Measurements from ENCODE around the gene CHGA. TPM values are rescaled to one million over a fixed set of nuclear protein-coding genes. Genes with fewer than 3 reads are reported as not detected.

The CHGA gene
- total and polyA plus RNA-seq, 10 of the 15 experiments (the other 5 are each of a cell fraction or from before 2014, with no cell fraction given) = 0.11 to 0.23 TPM; not detected in 8

DNA sequence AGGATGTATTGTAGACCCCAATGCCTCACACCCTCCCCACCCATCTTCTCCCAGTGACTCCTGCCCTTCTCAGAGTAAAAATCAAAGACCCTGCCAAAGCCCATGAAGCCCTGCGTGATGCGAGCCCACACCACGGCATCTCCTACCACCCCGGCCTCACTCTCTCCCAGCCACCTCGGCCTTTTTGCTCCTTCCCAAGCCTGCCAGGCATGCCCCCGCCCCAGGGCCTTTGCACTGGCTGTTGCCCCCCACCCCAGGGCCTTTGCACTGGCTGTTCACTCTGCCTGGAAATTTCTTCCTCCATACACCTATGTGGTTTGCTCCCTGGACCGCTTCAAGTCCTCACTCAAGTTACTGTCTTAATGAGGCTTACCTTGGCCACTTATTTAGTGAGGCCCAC, 5.0 kb upstream of the CHGA start:
- intact Hi-C loops (cut with micrococcal nuclease; ENCODE audit: unreplicated experiment) (no loop called here), in situ Hi-C loops (cut with MboI) (no loop called here)
- no peaks in the 10 kb centered on the region for H3K79me2 ChIP-seq (ENCODE audit: control insufficient read depth, insufficient read depth, low read length)
- ATAC-seq (no peak), FAIRE-seq (no peak), DNase-seq (ENCODE audit: low read depth, low spot score) (no peak)
- H3K9ac ChIP-seq (ENCODE audit: control insufficient read depth, insufficient read depth, low read length) = no peak overlapping the region
- 44% methylated on average over 7 of the region's 7 CpGs for WGBS (ENCODE audit: insufficient coverage, insufficient replicate concordance, low lambda C conversion rate, missing lambda C conversion rate)
- H3K27ac ChIP-seq (ENCODE audit: control insufficient read depth, insufficient read depth) = no peak overlapping the region
- CTCF ChIA-PET = no interaction called here
- no peaks in the 10 kb centered on the region for H3K4me1 ChIP-seq (ENCODE audit: control insufficient read depth, insufficient read depth, low read length)
- no peaks in the 10 kb centered on the region; the same call in 2 of the 3 replicates for H3K9me3 ChIP-seq (replicated peaks; ENCODE audit: control insufficient read depth, insufficient read depth, low read length)
- RAD21 ChIA-PET (ENCODE audit: unreplicated experiment) = no interaction called here
- H3K36me3 ChIP-seq (ENCODE audit: control insufficient read depth in 2 of 2, insufficient read depth in 2 of 2, low read length in 1 of 2) = no peaks in the 10 kb centered on the region
- H2AFZ ChIP-seq (ENCODE audit: control insufficient read depth, low read depth, low read length) = no peak overlapping the region
- no TSS peak for BruUV-seq (replicated peaks)
- no peak overlapping the region for H3K4me2 ChIP-seq (ENCODE audit: control insufficient read depth, insufficient read depth)
- no peaks in the 10 kb centered on the region for H3K27me3 ChIP-seq (replicated peaks in 1 of 2; ENCODE audit: control insufficient read depth in 2 of 2, insufficient read depth in 2 of 2, low read length in 1 of 2)
- H3K4me3 ChIP-seq = no peak overlapping the region
- POLR2A ChIA-PET = no interaction called here
- SMC1A ChIA-PET (ENCODE audit: uncharacterized antibody, unreplicated experiment) = no interaction called here
- H4K20me1 ChIP-seq (ENCODE audit: control insufficient read depth, insufficient read depth) = no peaks in the 10 kb centered on the region
- TF ChIP-seq TCF7 (IDR thresholded peaks at IDR 0.05; ENCODE audit: borderline replicate concordance) = no peak
- no peak for TF ChIP-seq TBL1XR1 (IDR thresholded peaks at IDR 0.05; ENCODE audit: low read depth, low read length)
- TF ChIP-seq CBX5 (IDR thresholded peaks at IDR 0.05; ENCODE audit: low read depth) = no peak
- TF ChIP-seq GABPA (IDR thresholded peaks at IDR 0.05; ENCODE audit: low read depth) = no peak
- no peak for TF ChIP-seq SMC3 (IDR thresholded peaks at IDR 0.05; ENCODE audit: borderline replicate concordance, low read length)
- TF ChIP-seq, protein P1, sequence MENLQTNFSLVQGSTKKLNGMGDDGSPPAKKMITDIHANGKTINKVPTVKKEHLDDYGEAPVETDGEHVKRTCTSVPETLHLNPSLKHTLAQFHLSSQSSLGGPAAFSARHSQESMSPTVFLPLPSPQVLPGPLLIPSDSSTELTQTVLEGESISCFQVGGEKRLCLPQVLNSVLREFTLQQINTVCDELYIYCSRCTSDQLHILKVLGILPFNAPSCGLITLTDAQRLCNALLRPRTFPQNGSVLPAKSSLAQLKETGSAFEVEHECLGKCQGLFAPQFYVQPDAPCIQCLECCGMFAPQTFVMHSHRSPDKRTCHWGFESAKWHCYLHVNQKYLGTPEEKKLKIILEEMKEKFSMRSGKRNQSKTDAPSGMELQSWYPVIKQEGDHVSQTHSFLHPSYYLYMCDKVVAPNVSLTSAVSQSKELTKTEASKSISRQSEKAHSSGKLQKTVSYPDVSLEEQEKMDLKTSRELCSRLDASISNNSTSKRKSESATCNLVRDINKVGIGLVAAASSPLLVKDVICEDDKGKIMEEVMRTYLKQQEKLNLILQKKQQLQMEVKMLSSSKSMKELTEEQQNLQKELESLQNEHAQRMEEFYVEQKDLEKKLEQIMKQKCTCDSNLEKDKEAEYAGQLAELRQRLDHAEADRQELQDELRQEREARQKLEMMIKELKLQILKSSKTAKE (IDR thresholded peaks at IDR 0.05; ENCODE audit: low read depth, poor library complexity, severe bottlenecking) = no peak
- TF ChIP-seq ZZZ3 (IDR thresholded peaks at IDR 0.05; ENCODE audit: control insufficient read depth, insufficient read length, low read depth) = no peak
- TF ChIP-seq IKZF1 (conservative IDR thresholded peaks at IDR 0.05) = no peak
- TF ChIP-seq ZNF24 (IDR thresholded peaks at IDR 0.05) = no peak
- TF ChIP-seq MEF2B (IDR thresholded peaks at IDR 0.05; ENCODE audit: partially characterized antibody, poor library complexity, severe bottlenecking) = no peak
- TF ChIP-seq, protein P2, sequence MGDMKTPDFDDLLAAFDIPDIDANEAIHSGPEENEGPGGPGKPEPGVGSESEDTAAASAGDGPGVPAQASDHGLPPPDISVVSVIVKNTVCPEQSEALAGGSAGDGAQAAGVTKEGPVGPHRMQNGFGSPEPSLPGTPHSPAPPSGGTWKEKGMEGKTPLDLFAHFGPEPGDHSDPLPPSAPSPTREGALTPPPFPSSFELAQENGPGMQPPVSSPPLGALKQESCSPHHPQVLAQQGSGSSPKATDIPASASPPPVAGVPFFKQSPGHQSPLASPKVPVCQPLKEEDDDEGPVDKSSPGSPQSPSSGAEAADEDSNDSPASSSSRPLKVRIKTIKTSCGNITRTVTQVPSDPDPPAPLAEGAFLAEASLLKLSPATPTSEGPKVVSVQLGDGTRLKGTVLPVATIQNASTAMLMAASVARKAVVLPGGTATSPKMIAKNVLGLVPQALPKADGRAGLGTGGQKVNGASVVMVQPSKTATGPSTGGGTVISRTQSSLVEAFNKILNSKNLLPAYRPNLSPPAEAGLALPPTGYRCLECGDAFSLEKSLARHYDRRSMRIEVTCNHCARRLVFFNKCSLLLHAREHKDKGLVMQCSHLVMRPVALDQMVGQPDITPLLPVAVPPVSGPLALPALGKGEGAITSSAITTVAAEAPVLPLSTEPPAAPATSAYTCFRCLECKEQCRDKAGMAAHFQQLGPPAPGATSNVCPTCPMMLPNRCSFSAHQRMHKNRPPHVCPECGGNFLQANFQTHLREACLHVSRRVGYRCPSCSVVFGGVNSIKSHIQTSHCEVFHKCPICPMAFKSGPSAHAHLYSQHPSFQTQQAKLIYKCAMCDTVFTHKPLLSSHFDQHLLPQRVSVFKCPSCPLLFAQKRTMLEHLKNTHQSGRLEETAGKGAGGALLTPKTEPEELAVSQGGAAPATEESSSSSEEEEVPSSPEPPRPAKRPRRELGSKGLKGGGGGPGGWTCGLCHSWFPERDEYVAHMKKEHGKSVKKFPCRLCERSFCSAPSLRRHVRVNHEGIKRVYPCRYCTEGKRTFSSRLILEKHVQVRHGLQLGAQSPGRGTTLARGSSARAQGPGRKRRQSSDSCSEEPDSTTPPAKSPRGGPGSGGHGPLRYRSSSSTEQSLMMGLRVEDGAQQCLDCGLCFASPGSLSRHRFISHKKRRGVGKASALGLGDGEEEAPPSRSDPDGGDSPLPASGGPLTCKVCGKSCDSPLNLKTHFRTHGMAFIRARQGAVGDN (IDR thresholded peaks at IDR 0.05) = no peak
- no peak for TF ChIP-seq SIX5 (IDR thresholded peaks at IDR 0.05; ENCODE audit: low read depth, low read length, severe bottlenecking)
- no peak for TF ChIP-seq IKZF2 (IDR thresholded peaks at IDR 0.05)
- TF ChIP-seq FOXK2 (IDR thresholded peaks at IDR 0.05) = no peak
- TF ChIP-seq, protein P3, sequence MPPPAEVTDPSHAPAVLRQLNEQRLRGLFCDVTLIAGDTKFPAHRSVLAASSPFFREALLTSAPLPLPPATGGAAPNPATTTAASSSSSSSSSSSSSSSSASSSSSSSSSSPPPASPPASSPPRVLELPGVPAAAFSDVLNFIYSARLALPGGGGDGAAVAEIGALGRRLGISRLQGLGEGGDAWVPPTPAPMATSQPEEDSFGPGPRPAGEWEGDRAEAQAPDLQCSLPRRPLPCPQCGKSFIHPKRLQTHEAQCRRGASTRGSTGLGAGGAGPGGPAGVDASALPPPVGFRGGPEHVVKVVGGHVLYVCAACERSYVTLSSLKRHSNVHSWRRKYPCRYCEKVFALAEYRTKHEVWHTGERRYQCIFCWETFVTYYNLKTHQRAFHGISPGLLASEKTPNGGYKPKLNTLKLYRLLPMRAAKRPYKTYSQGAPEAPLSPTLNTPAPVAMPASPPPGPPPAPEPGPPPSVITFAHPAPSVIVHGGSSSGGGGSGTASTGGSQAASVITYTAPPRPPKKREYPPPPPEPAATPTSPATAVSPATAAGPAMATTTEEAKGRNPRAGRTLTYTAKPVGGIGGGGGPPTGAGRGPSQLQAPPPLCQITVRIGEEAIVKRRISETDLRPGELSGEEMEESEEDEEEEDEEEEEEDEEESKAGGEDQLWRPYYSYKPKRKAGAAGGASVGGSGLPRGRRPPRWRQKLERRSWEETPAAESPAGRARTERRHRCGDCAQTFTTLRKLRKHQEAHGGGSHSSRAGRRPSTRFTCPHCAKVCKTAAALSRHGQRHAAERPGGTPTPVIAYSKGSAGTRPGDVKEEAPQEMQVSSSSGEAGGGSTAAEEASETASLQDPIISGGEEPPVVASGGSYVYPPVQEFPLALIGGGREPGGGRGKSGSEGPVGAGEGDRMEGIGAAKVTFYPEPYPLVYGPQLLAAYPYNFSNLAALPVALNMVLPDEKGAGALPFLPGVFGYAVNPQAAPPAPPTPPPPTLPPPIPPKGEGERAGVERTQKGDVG (CRISPR knock-in tag; IDR thresholded peaks at IDR 0.05) = no peak

Measured in GM12878 (cell line).